ENCODE data around the gene RABEP2.
A peak's percentile ranks its signal among the peaks of the same experiment; 100 is the strongest.
"Not testable (repeated sequence)": the region's sequence is repeated elsewhere in the genome, so short reads cannot be mapped to it uniquely, and the experiment has no call there.

Gene RABEP2

GRCh38 chr16:28883221-28883996 lies 41.6 kb downstream of the RABEP2 start:
- H3K9me3 ChIP-seq (ENCODE audit: low read length), result no peaks in the 10 kb centered on the region
- peaks cover 15% of the 10 kb centered on the region for H3K4me1 ChIP-seq (ENCODE audit: insufficient read depth, low read length)
- peaks cover 0 to 16% of the 10 kb centered on the region in 2 donors for H3K27me3 ChIP-seq (ENCODE audit: control insufficient read depth in 1 of 2, insufficient read depth in 2 of 2, low read length in 2 of 2)
- no peak overlapping the region for H3K27ac ChIP-seq (ENCODE audit: low read depth, low read length)
- H3K4me3 ChIP-seq (ENCODE audit: low read depth in 1 of 2, low read length in 2 of 2), result no peak overlapping the region
- no peak overlapping the region for H3K9ac ChIP-seq (ENCODE audit: low read length)
- no peaks in the 10 kb centered on the region for H3K36me3 ChIP-seq (ENCODE audit: insufficient read depth, low read length)

- Histone ChIP-seq H3K27me3 (ENCODE audit: control insufficient read depth in 1 of 2, insufficient read depth in 2 of 2, low read length in 2 of 2) (peaks cover 0 to 16% of the 10 kb centered on the region in 2 donors), H3K9ac (ENCODE audit: low read length) (no peak overlapping the region)
Measured at GRCh38 chr16:28882551-28883160, 42.4 kb downstream of the RABEP2 start.

GRCh38 chr16:28881565-28881964 lies 43.5 kb downstream of the RABEP2 start:
- H3K27ac ChIP-seq (ENCODE audit: low read depth, low read length); H3K9ac ChIP-seq (ENCODE audit: low read length); H3K36me3 ChIP-seq (ENCODE audit: insufficient read depth, low read length); H3K9me3 ChIP-seq (ENCODE audit: low read length); H3K4me3 ChIP-seq (ENCODE audit: low read depth in 1 of 2, low read length in 2 of 2): not testable (repeated sequence)
- H3K27me3 ChIP-seq (ENCODE audit: control insufficient read depth in 1 of 2, insufficient read depth in 2 of 2, low read length in 2 of 2), result peaks cover 0 to 16% of the 10 kb centered on the region in 2 donors
- peaks cover 15% of the 10 kb centered on the region for H3K4me1 ChIP-seq (ENCODE audit: insufficient read depth, low read length)

More at GRCh38 chr16:28882551-28883160, 42.4 kb downstream of the RABEP2 start:
- Histone ChIP-seq H3K4me3 (ENCODE audit: low read depth in 1 of 2, low read length in 2 of 2) (no peak overlapping the region), H3K4me1 (ENCODE audit: insufficient read depth, low read length) (peaks cover 15% of the 10 kb centered on the region), H3K9me3 (ENCODE audit: low read length) (no peaks in the 10 kb centered on the region), H3K27ac (ENCODE audit: low read depth, low read length) (no peak overlapping the region), H3K36me3 (ENCODE audit: insufficient read depth, low read length) (no peaks in the 10 kb centered on the region)

GRCh38 chr16:28880955-28881354 lies 44.1 kb downstream of the RABEP2 start:
- Histone ChIP-seq H3K9ac (ENCODE audit: low read length) (no peak overlapping the region), H3K4me3 (ENCODE audit: low read depth in 1 of 2, low read length in 2 of 2) (no peak overlapping the region), H3K27me3 (ENCODE audit: control insufficient read depth in 1 of 2, insufficient read depth in 2 of 2, low read length in 2 of 2) (peaks cover 0 to 16% of the 10 kb centered on the region in 2 donors), H3K27ac (ENCODE audit: low read depth, low read length) (no peak overlapping the region), H3K9me3 (ENCODE audit: low read length) (no peaks in the 10 kb centered on the region), H3K4me1 (ENCODE audit: insufficient read depth, low read length) (peaks cover 15% of the 10 kb centered on the region), H3K36me3 (ENCODE audit: insufficient read depth, low read length) (no peaks in the 10 kb centered on the region)

- peak overlapping the region in 1 of 2 donors; percentile 83 for H3K4me3 ChIP-seq (ENCODE audit: low read depth in 1 of 2, low read length in 2 of 2)
- H3K4me1 ChIP-seq (ENCODE audit: insufficient read depth, low read length), result peaks cover 15% of the 10 kb centered on the region
- H3K9ac ChIP-seq (ENCODE audit: low read length), result no peak overlapping the region
- no peaks in the 10 kb centered on the region for H3K36me3 ChIP-seq (ENCODE audit: insufficient read depth, low read length)
- no peaks in the 10 kb centered on the region for H3K9me3 ChIP-seq (ENCODE audit: low read length)
- H3K27me3 ChIP-seq (ENCODE audit: control insufficient read depth in 1 of 2, insufficient read depth in 2 of 2, low read length in 2 of 2), result peaks cover 0 to 16% of the 10 kb centered on the region in 2 donors
- no peak overlapping the region for H3K27ac ChIP-seq (ENCODE audit: low read depth, low read length)
Measured at GRCh38 chr16:28880589-28880915, 44.5 kb downstream of the RABEP2 start.

GRCh38 chr16:28879841-28880588 lies 45.0 kb downstream of the RABEP2 start:
- Histone ChIP-seq H3K27ac (ENCODE audit: low read depth, low read length) (peak overlapping the region; percentile 21), H3K4me3 (ENCODE audit: low read depth in 1 of 2, low read length in 2 of 2) (peak overlapping the region; percentile 42 to 83), H3K4me1 (ENCODE audit: insufficient read depth, low read length) (peaks cover 15% of the 10 kb centered on the region), H3K9me3 (ENCODE audit: low read length) (no peaks in the 10 kb centered on the region), H3K9ac (ENCODE audit: low read length) (peak overlapping the region; percentile 49), H3K27me3 (ENCODE audit: control insufficient read depth in 1 of 2, insufficient read depth in 2 of 2, low read length in 2 of 2) (peaks cover 0 to 16% of the 10 kb centered on the region in 2 donors), H3K36me3 (ENCODE audit: insufficient read depth, low read length) (no peaks in the 10 kb centered on the region)

- Histone ChIP-seq H3K27me3 (ENCODE audit: control insufficient read depth in 1 of 2, insufficient read depth in 2 of 2, low read length in 2 of 2) (peaks cover 0 to 16% of the 10 kb centered on the region in 2 donors), H3K27ac (ENCODE audit: low read depth, low read length) (peak overlapping the region; percentile 21), H3K4me1 (ENCODE audit: insufficient read depth, low read length) (peaks cover 15% of the 10 kb centered on the region), H3K36me3 (ENCODE audit: insufficient read depth, low read length) (peaks cover under 1% of the 10 kb centered on the region), H3K9me3 (ENCODE audit: low read length) (no peaks in the 10 kb centered on the region), H3K9ac (ENCODE audit: low read length) (peak overlapping the region; percentile 49), H3K4me3 (ENCODE audit: low read depth in 1 of 2, low read length in 2 of 2) (peak overlapping the region; percentile 42 to 83)
Measured at GRCh38 chr16:28879261-28879840, 45.7 kb downstream of the RABEP2 start.

- peaks cover 15% of the 10 kb centered on the region for H3K4me1 ChIP-seq (ENCODE audit: insufficient read depth, low read length)
- H3K9ac ChIP-seq (ENCODE audit: low read length), result peak within 1 kb of the TSS; percentile 49
- no peak within 1 kb of the TSS for H3K27ac ChIP-seq (ENCODE audit: low read depth, low read length)
Measured at GRCh38 chr16:28878083-28878926, 46.7 kb downstream of the RABEP2 start, which contains the start of gene ATP2A1. TSS of gene ATP2A1 (plus strand) at chr16:28878488. CDS start at chr16:28878672, 184 bp downstream.

GRCh38 chr16:28877655-28878000 lies 47.4 kb downstream of the RABEP2 start:
- Histone ChIP-seq H3K27me3 (ENCODE audit: control insufficient read depth in 1 of 2, insufficient read depth in 2 of 2, low read length in 2 of 2) (peaks cover 0 to 16% of the 10 kb centered on the region in 2 donors), H3K4me1 (ENCODE audit: insufficient read depth, low read length) (peaks cover 15% of the 10 kb centered on the region), H3K9me3 (ENCODE audit: low read length) (no peaks in the 10 kb centered on the region), H3K36me3 (ENCODE audit: insufficient read depth, low read length) (peaks cover 3% of the 10 kb centered on the region), H3K9ac (ENCODE audit: low read length) (no peak overlapping the region), H3K4me3 (ENCODE audit: low read depth in 1 of 2, low read length in 2 of 2) (no peak overlapping the region), H3K27ac (ENCODE audit: low read depth, low read length) (no peak overlapping the region)

More at GRCh38 chr16:28878083-28878926, 46.7 kb downstream of the RABEP2 start, which contains the start of gene ATP2A1:
- H3K9me3 ChIP-seq (ENCODE audit: low read length), result no peaks in the 10 kb centered on the region
- peaks cover 3% of the 10 kb centered on the region for H3K36me3 ChIP-seq (ENCODE audit: insufficient read depth, low read length)
- peak within 1 kb of the TSS; percentile 42 to 83 for H3K4me3 ChIP-seq (ENCODE audit: low read depth in 1 of 2, low read length in 2 of 2)
- peaks cover 0 to 16% of the 10 kb centered on the region in 2 donors for H3K27me3 ChIP-seq (ENCODE audit: control insufficient read depth in 1 of 2, insufficient read depth in 2 of 2, low read length in 2 of 2)

GRCh38 chr16:28876973-28877654 lies 47.9 kb downstream of the RABEP2 start:
- H3K27ac ChIP-seq (ENCODE audit: low read depth, low read length), result no peak overlapping the region
- H3K36me3 ChIP-seq (ENCODE audit: insufficient read depth, low read length), result peaks cover 3% of the 10 kb centered on the region
- H3K27me3 ChIP-seq (ENCODE audit: control insufficient read depth in 1 of 2, insufficient read depth in 2 of 2, low read length in 2 of 2), result peaks cover 0 to 12% of the 10 kb centered on the region in 2 donors
- H3K4me1 ChIP-seq (ENCODE audit: insufficient read depth, low read length), result peaks cover 15% of the 10 kb centered on the region
- H3K9ac ChIP-seq (ENCODE audit: low read length), result no peak overlapping the region
- no peaks in the 10 kb centered on the region for H3K9me3 ChIP-seq (ENCODE audit: low read length)
- no peak overlapping the region for H3K4me3 ChIP-seq (ENCODE audit: low read depth in 1 of 2, low read length in 2 of 2)

All from muscle layer of colon (tissue), 2 donors.